Aorta (tissue), 5 donors: ENCODE data around the gene SRR. TPM values are rescaled to one million over a fixed set of nuclear protein-coding genes. Genes with fewer than 3 reads are reported as not detected.

Source experiments
- ATAC-seq: fragments of 200-7000 bp; cut with Tn5 transposase; one replicate; pipeline ENCODE4 v1.9.1; 2022; ENCODE audit warnings: moderate library complexity; ENCODE audit not compliant: low FRiP score
- DNase-seq, 2 donors: peaks; one replicate each; pipeline ENCODE4 v3.0.0-alpha.2; 2020
- H3K27ac ChIP-seq, 2 donors: one replicate each; pipeline ENCODE4 v1.5.1; 2013; ENCODE audit warnings: low read length in 2 of 2, mild to moderate bottlenecking in 2 of 2, moderate library complexity in 2 of 2, control low read depth in 1 of 2, inconsistent platforms in 1 of 2, low read depth in 1 of 2
- H3K27me3 ChIP-seq, 2 donors: one replicate each; pipeline ENCODE4 v1.6.1; 2013; ENCODE audit warnings: control low read depth in 1 of 2, low read length in 1 of 2, mild to moderate bottlenecking in 1 of 2, moderate library complexity in 1 of 2; ENCODE audit not compliant: insufficient read depth in 2 of 2, control insufficient read depth in 1 of 2
- H3K36me3 ChIP-seq, 2 donors: one replicate each; pipeline ENCODE4 v1.6.1; 2013; ENCODE audit warnings: control low read depth in 1 of 2, low read length in 1 of 2, mild to moderate bottlenecking in 1 of 2; ENCODE audit not compliant: insufficient read depth in 2 of 2, control insufficient read depth in 1 of 2
- H3K4me1 ChIP-seq, 2 donors: one replicate each; pipeline ENCODE4 v1.6.1; 2013; ENCODE audit warnings: low read length in 2 of 2, control low read depth in 1 of 2, mild to moderate bottlenecking in 1 of 2, moderate library complexity in 1 of 2; ENCODE audit not compliant: insufficient read depth in 2 of 2, control insufficient read depth in 1 of 2
- H3K4me3 ChIP-seq, 2 donors: one replicate each; pipeline ENCODE4 v1.5.1; 2013; ENCODE audit warnings: low read length in 2 of 2, control low read depth in 1 of 2, mild to moderate bottlenecking in 1 of 2
- H3K9me3 ChIP-seq: one replicate; pipeline ENCODE4 v1.6.1; 2013; ENCODE audit warnings: mild to moderate bottlenecking, low read length; ENCODE audit not compliant: control insufficient read depth
- WGBS, 2 donors: extraction: QIAGEN DNeasy Blood & Tissue Kit; methylation state at CpG; one replicate each; pipeline ENCODE4 v1.1.7; 2013; 5-methylcytosine and 5-hydroxymethylcytosine counted together
- intact Hi-C, 2 donors: fragments of 100-400 bp; cut with DNase I; formaldehyde crosslinking; loops; one replicate each; pipeline versions ENCODE4 v1.14.2 to v1.15.0; 2022
- polyA plus RNA-seq, 2 donors: library from polyadenylated mRNA; stranded (reverse); fragments of 200-250 nt; gene quantifications; one replicate each; pipeline ENCODE4 v1.2.3, GENCODE V29; 2013
- total RNA-seq, 2 donors: library from RNA; stranded (reverse); fragmentation: NEBNext Ultra II Directional; extraction: Animal tissue kit (Norgen Biotek cat#: 25700); gene quantifications; one replicate each; pipeline ENCODE4 v1.2.1, GENCODE V29; 2021
- donor health status: healthy with polysubstance abuse.
- donor health status: Bipolar disorder and iron deficiency.
- donor health status: DM: no; HTN: no; CAD: no.
- donor health status: DM: no; HTN: no; CAD: no.
- donor health status: DM: yes; HTN: yes; CAD: no.

SRR gene
- total and polyA plus RNA-seq, 4 donors, result 4.5 to 9.5 (median 6.5) TPM

GRCh38 chr17:2362881-2363280 lies 59.1 kb downstream of the SRR start:
- H3K9me3 ChIP-seq, result no peaks in the 10 kb centered on the region
- DNase-seq (no peak), ATAC-seq (no peak)
- 97 to 98% methylated on average over 14 of the region's 14 CpGs for WGBS, 2 donors
- H3K27ac ChIP-seq, result no peak overlapping the region
- intact Hi-C loops, result no loop called here
- no peak overlapping the region for H3K4me3 ChIP-seq
- peaks cover 0 to 4% of the 10 kb centered on the region in 2 donors for H3K36me3 ChIP-seq
- H3K27me3 ChIP-seq, result no peaks in the 10 kb centered on the region
- H3K4me1 ChIP-seq, result no peaks in the 10 kb centered on the region

- Histone ChIP-seq H3K27ac (no peak overlapping the region), H3K4me1 (no peaks in the 10 kb centered on the region), H3K27me3 (no peaks in the 10 kb centered on the region), H3K9me3 (no peaks in the 10 kb centered on the region), H3K36me3 (peaks cover 0 to 4% of the 10 kb centered on the region in 2 donors), H3K4me3 (no peak overlapping the region)
- ATAC-seq (no peak), DNase-seq (no peak)
- WGBS, 2 donors, result 94 to 95% methylated on average over 21 of the region's 21 CpGs
- intact Hi-C loops, result no loop called here
Measured at GRCh38 chr17:2363318-2363717, 59.6 kb downstream of the SRR start.

GRCh38 chr17:2363851-2364762 lies 60.4 kb downstream of the SRR start:
- DNase-seq (peak in 1 of 2 donors; percentile 48), ATAC-seq (peak; percentile 2)
- Histone ChIP-seq H3K36me3 (peaks cover 0 to 4% of the 10 kb centered on the region in 2 donors), H3K4me1 (no peaks in the 10 kb centered on the region), H3K27ac (no peak overlapping the region), H3K4me3 (no peak overlapping the region), H3K9me3 (no peaks in the 10 kb centered on the region), H3K27me3 (no peaks in the 10 kb centered on the region)
- WGBS, 2 donors, result 34 to 50% methylated on average over 25 to 26 of the region's 26 CpGs
- intact Hi-C loops, result no loop called here

GRCh38 chr17:2364763-2365116 lies 61.0 kb downstream of the SRR start:
- Histone ChIP-seq H3K27me3 (no peaks in the 10 kb centered on the region), H3K4me3 (no peak overlapping the region), H3K9me3 (no peaks in the 10 kb centered on the region), H3K36me3 (peaks cover 0 to 4% of the 10 kb centered on the region in 2 donors), H3K4me1 (no peaks in the 10 kb centered on the region), H3K27ac (no peak overlapping the region)
- ATAC-seq (no peak), DNase-seq (no peak)
- intact Hi-C loops, result no loop called here
- 91 to 92% methylated on average over 12 of the region's 12 CpGs for WGBS, 2 donors

- intact Hi-C loops, result no loop called here
- H3K4me1 ChIP-seq, result no peaks in the 10 kb centered on the region
Measured at GRCh38 chr17:2365132-2365531, 61.4 kb downstream of the SRR start.

GRCh38 chr17:2366747-2367494 lies 63.2 kb downstream of the SRR start:
- WGBS, 2 donors, result 89 to 90% methylated on average over 25 to 26 of the region's 26 CpGs
- H3K4me1 ChIP-seq, result no peaks in the 10 kb centered on the region
- DNase-seq, result peak in 1 of 2 donors; percentile 74
- H3K27me3 ChIP-seq, result no peaks in the 10 kb centered on the region
- intact Hi-C loops, result no loop called here
- H3K27ac ChIP-seq, result no peak overlapping the region
- peaks cover 0 to 4% of the 10 kb centered on the region in 2 donors for H3K36me3 ChIP-seq
- H3K4me3 ChIP-seq, result no peak overlapping the region
- ATAC-seq, result no peak
- no peaks in the 10 kb centered on the region for H3K9me3 ChIP-seq

More at GRCh38 chr17:2365132-2365531, 61.4 kb downstream of the SRR start:
- Histone ChIP-seq H3K27me3 (no peaks in the 10 kb centered on the region), H3K36me3 (peaks cover 0 to 4% of the 10 kb centered on the region in 2 donors), H3K27ac (no peak overlapping the region), H3K9me3 (no peaks in the 10 kb centered on the region), H3K4me3 (no peak overlapping the region)
- peak; percentile 41 to 70 for DNase-seq
- no peak for ATAC-seq
- WGBS, 2 donors, result 95 to 96% methylated on average over 20 of the region's 20 CpGs

- 81 to 87% methylated on average over 8 of the region's 8 CpGs for WGBS, 2 donors
- Histone ChIP-seq H3K27ac (no peak overlapping the region), H3K9me3 (no peaks in the 10 kb centered on the region), H3K4me3 (no peak overlapping the region), H3K27me3 (no peaks in the 10 kb centered on the region), H3K4me1 (no peaks in the 10 kb centered on the region), H3K36me3 (peaks cover 0 to 4% of the 10 kb centered on the region in 2 donors)
- ATAC-seq (no peak), DNase-seq (no peak)
- intact Hi-C loops, result no loop called here
Measured at GRCh38 chr17:2368359-2368758, 64.6 kb downstream of the SRR start.

- intact Hi-C loops, result no loop called here
- ATAC-seq, result no peak
- Histone ChIP-seq H3K4me1 (no peaks in the 10 kb centered on the region), H3K36me3 (peaks cover 0 to 4% of the 10 kb centered on the region in 2 donors), H3K27ac (no peak overlapping the region), H3K4me3 (no peak overlapping the region), H3K9me3 (no peaks in the 10 kb centered on the region), H3K27me3 (no peaks in the 10 kb centered on the region)
- no peak for DNase-seq
- 82 to 90% methylated on average over 5 of the region's 5 CpGs for WGBS, 2 donors
Measured at GRCh38 chr17:2369039-2369438, 65.3 kb downstream of the SRR start.
